Lower leg skin (tissue), 3 donors: ENCODE data around the gene ELOA.

Source experiments
- CTCF ChIP-seq, 3 donors: fragments of 450-650 bp; IDR thresholded peaks; one replicate each; pipeline ENCODE4 v1.5.1; 2016; ENCODE audit warnings: antibody characterized with exemption in 3 of 3, mild to moderate bottlenecking in 3 of 3, moderate library complexity in 2 of 3
- POLR2A ChIP-seq, 2 donors: fragments of 450-650 bp; IDR thresholded peaks; one replicate each; pipeline ENCODE4 v1.6.1; 2016 to 2017; ENCODE audit warnings: antibody characterized with exemption in 2 of 2, mild to moderate bottlenecking in 1 of 2, moderate library complexity in 1 of 2

- TF ChIP-seq POLR2A (IDR thresholded peaks at IDR 0.05) (no peak), CTCF (IDR thresholded peaks at IDR 0.05) (no peak)
Observed at GRCh38 chr1:23809751-23810171, 66.5 kb downstream of the ELOA start.
